A673 (cell line): ENCODE results near the gene POU2AF2. TPM values are rescaled to one million over a fixed set of nuclear protein-coding genes. Genes with fewer than 3 reads are reported as not detected.
A peak's percentile ranks its signal among the peaks of the same experiment; 100 is the strongest.

ENCODE experiments used
- BruUV-seq: library from RNA; stranded (reverse); fragments of 400-500 nt; replicated peaks from 2 replicates; lab custom pipeline; 2021; lab: Mats Ljungman, UMichigan
- CTCF ChIA-PET: fragments of 300-600 bp; sonication (Branson Sonifier 250); formaldehyde crosslinking; loops from one replicate; lab custom pipeline; 2022; ENCODE audit warnings: antibody characterized with exemption; lab: Charles Lee
- POLR2A ChIA-PET: fragments of 300-600 bp; sonication (Branson Sonifier 250); formaldehyde crosslinking; loops from one replicate; lab custom pipeline; 2022; ENCODE audit warnings: antibody characterized with exemption; ENCODE audit not compliant: low non-redundant PET; lab: Charles Lee
- DNase-seq: peaks from one replicate; pipeline ENCODE4 v3.0.0-alpha.2; 2015; ENCODE audit warnings: low spot score
- H3K27ac ChIP-seq: fragments of 200-600 bp; sonication (generic); 2 replicates; pipeline ENCODE4 v1.5.1; 2016; ENCODE audit warnings: mixed run types, low read depth, mild to moderate bottlenecking, mixed read lengths, antibody characterized with exemption, low read length; ENCODE audit not compliant: poor library complexity, severe bottlenecking
- H3K27me3 ChIP-seq: fragments of 200-600 bp; sonication (generic); replicated peaks from 2 replicates; pipeline ENCODE4 v1.6.1; 2017; ENCODE audit warnings: mixed run types, low read depth, mild to moderate bottlenecking, mixed read lengths, antibody characterized with exemption, low read length; ENCODE audit not compliant: insufficient read depth, poor library complexity
- H3K36me3 ChIP-seq: fragments of 200-600 bp; sonication (generic); 2 replicates; pipeline ENCODE4 v1.6.1; 2016; ENCODE audit warnings: mixed run types, mild to moderate bottlenecking, mixed read lengths, antibody characterized with exemption, low read length; ENCODE audit not compliant: insufficient read depth, poor library complexity, severe bottlenecking
- H3K4me1 ChIP-seq: fragments of 200-600 bp; sonication (generic); 2 replicates; pipeline ENCODE4 v1.6.1; 2017; ENCODE audit warnings: mixed run types, mild to moderate bottlenecking, mixed read lengths, antibody characterized with exemption, low read length; ENCODE audit not compliant: insufficient read depth, poor library complexity, severe bottlenecking
- H3K4me3 ChIP-seq: fragments of 200-600 bp; sonication (generic); 2 replicates; pipeline ENCODE4 v1.5.1; 2016; ENCODE audit warnings: low read depth, mixed run types, mild to moderate bottlenecking, mixed read lengths, low read length; ENCODE audit not compliant: poor library complexity, severe bottlenecking
- H3K9me3 ChIP-seq: fragments of 200-600 bp; sonication (generic); 2 replicates; pipeline ENCODE4 v1.6.1; 2016; ENCODE audit warnings: mixed run types, low read depth, mild to moderate bottlenecking, mixed read lengths, antibody characterized with exemption, low read length; ENCODE audit not compliant: poor library complexity, severe bottlenecking
- EZH2 ChIP-seq: fragments of 200-600 bp; sonication (generic); IDR thresholded peaks from 2 replicates; pipeline ENCODE4 v1.6.1; 2017; ENCODE audit warnings: borderline replicate concordance, low read depth, mild to moderate bottlenecking, mixed read lengths, antibody characterized with exemption, low read length; ENCODE audit not compliant: poor library complexity, severe bottlenecking
- intact Hi-C: fragments of 100-400 bp; cut with micrococcal nuclease; formaldehyde crosslinking; loops from one replicate; pipeline ENCODE4 v1.10.0; 2022; ENCODE audit not compliant: unreplicated experiment
- total RNA-seq: library from RNA; stranded (reverse); gene quantifications from 2 replicates; pipeline ENCODE4 v1.2.3, GENCODE V29; 2021
- TF ChIP-seq, protein P1 (sequence below): fragments of 300-800, 200-600 bp; sonication (generic); conservative IDR thresholded peaks from 2 replicates; pipeline ENCODE4 v1.5.1; 2017; ENCODE audit warnings: low read depth, mild to moderate bottlenecking, antibody characterized with exemption, low read length, moderate library complexity, mixed read lengths

The POU2AF2 gene
- total RNA-seq, 1 experiment from 2014 or later: not detected

DNA sequence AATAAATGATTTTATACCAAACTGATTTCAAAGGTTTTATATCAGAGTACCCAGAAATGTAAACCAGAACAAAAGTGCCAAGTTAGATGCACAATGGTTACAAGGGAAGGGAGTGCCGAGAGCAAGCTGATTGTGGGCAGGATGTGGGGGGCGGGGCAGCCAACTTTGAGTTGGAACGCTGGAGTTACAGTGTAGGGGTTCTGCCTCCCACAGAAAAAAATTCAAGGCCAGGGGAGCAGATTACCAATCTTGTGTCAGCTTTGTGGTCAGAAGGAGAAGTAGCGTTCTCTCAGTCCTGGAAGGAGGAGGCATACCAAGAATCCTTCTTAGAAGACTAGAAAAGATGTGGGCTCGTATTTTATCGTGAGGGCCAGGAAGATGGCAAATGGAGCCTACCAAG, 15.9 kb upstream of the POU2AF2 start:
- intact Hi-C loops: loop anchor here (1.0 to 10.0 kb wide), 5 partner anchors 253 to 1027 kb away; no protein-coding TSS in a partner anchor
- Histone ChIP-seq H3K27me3 (no peaks in the 10 kb centered on the region), H3K27ac (no peak overlapping the region), H3K36me3 (no peaks in the 10 kb centered on the region), H3K4me1 (peaks cover 11% of the 10 kb centered on the region), H3K9me3 (no peaks in the 10 kb centered on the region), H3K4me3 (no peak overlapping the region)
- TF ChIP-seq, protein P1, sequence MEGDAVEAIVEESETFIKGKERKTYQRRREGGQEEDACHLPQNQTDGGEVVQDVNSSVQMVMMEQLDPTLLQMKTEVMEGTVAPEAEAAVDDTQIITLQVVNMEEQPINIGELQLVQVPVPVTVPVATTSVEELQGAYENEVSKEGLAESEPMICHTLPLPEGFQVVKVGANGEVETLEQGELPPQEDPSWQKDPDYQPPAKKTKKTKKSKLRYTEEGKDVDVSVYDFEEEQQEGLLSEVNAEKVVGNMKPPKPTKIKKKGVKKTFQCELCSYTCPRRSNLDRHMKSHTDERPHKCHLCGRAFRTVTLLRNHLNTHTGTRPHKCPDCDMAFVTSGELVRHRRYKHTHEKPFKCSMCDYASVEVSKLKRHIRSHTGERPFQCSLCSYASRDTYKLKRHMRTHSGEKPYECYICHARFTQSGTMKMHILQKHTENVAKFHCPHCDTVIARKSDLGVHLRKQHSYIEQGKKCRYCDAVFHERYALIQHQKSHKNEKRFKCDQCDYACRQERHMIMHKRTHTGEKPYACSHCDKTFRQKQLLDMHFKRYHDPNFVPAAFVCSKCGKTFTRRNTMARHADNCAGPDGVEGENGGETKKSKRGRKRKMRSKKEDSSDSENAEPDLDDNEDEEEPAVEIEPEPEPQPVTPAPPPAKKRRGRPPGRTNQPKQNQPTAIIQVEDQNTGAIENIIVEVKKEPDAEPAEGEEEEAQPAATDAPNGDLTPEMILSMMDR: no peak
- TF ChIP-seq EZH2: no peak
- no peak for DNase-seq
- POLR2A ChIA-PET: no interaction called here
- CTCF ChIA-PET: no interaction called here
- BruUV-seq: no TSS peak

DNA sequence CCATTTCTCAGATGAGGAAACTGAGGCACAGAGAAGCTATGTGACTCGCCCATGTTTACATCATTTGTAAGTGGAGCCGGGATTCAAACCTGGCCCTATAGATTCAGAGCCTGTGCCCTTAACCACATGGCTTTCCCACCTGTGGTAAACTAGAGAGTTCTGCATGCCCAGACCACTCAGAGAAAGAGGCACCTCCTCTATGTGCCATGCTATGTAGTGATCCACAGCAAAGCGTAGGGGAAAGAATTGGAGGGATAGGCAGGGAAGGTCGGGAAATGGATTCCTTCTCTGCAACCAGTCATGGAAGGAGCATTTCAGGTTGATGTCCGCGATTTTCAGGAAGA, 15.4 kb upstream of the POU2AF2 start:
- intact Hi-C loops: loop anchor here (1.0 to 10.0 kb wide), 5 partner anchors 253 to 1028 kb away; no protein-coding TSS in a partner anchor
- TF ChIP-seq, protein P1: no peak
- TF ChIP-seq EZH2: no peak
- Histone ChIP-seq H3K36me3 (no peaks in the 10 kb centered on the region), H3K4me3 (peak overlapping the region; percentile 49), H3K9me3 (no peaks in the 10 kb centered on the region), H3K4me1 (peaks cover 11% of the 10 kb centered on the region), H3K27me3 (no peaks in the 10 kb centered on the region), H3K27ac (peak overlapping the region; percentile 62)
- ChIA-PET CTCF (interaction anchor here (0.5 to 0.7 kb wide), 2 partner anchors 767 to 1029 kb away, joined by 3 to 6 read pairs; no protein-coding TSS in a partner anchor), POLR2A (no interaction called here)
- no TSS peak for BruUV-seq
- no peak for DNase-seq

DNA sequence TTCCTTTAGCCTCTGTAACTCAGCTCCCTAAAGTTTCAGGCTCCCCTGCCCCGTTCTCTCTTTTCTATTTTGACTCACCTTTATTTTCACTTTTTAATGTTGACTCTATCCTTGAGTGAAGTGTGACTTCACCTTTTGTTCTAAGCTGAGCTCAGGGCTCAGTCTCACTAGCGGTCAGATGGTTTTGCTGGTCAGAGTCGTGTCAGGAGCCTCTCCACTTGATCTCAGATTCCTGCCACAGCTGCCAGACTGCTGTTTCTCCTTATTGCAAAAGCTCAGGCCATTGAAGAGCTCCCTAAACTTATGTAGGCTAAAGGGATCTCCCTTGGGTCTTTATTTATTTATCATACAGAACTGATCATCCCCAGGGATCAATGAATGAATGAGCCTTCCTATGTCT, 13.7 kb upstream of the POU2AF2 start:
- POLR2A ChIA-PET: interaction anchor here (0.5 to 0.6 kb wide), 3 partner anchors 239 to 615 kb away, joined by 3 to 13 read pairs (median 7); partner anchors contain the start of gene ARHGAP20

More for the DNA sequence above, 13.7 kb upstream of the POU2AF2 start:
- Histone ChIP-seq H3K4me3 (no peak overlapping the region), H3K27ac (no peak overlapping the region), H3K9me3 (no peaks in the 10 kb centered on the region), H3K27me3 (no peaks in the 10 kb centered on the region), H3K36me3 (no peaks in the 10 kb centered on the region), H3K4me1 (peaks cover 11% of the 10 kb centered on the region)
- intact Hi-C loops: loop anchor here (2.0 to 10.0 kb wide), 4 partner anchors 255 to 1030 kb away; no protein-coding TSS in a partner anchor
- CTCF ChIA-PET: interaction anchor here (0.6 kb wide), 1 partner anchor 1157 kb away, joined by 3 read pairs; no protein-coding TSS in a partner anchor
- TF ChIP-seq EZH2: no peak
- TF ChIP-seq, protein P1: no peak
- BruUV-seq: no TSS peak
- DNase-seq: no peak
